ENCODE results near the gene FARP2.

FARP2 gene

GRCh38 chr2:241461693-241462677, 105.9 kb downstream of the FARP2 start:
- DNase-seq, result no peak

DNA sequence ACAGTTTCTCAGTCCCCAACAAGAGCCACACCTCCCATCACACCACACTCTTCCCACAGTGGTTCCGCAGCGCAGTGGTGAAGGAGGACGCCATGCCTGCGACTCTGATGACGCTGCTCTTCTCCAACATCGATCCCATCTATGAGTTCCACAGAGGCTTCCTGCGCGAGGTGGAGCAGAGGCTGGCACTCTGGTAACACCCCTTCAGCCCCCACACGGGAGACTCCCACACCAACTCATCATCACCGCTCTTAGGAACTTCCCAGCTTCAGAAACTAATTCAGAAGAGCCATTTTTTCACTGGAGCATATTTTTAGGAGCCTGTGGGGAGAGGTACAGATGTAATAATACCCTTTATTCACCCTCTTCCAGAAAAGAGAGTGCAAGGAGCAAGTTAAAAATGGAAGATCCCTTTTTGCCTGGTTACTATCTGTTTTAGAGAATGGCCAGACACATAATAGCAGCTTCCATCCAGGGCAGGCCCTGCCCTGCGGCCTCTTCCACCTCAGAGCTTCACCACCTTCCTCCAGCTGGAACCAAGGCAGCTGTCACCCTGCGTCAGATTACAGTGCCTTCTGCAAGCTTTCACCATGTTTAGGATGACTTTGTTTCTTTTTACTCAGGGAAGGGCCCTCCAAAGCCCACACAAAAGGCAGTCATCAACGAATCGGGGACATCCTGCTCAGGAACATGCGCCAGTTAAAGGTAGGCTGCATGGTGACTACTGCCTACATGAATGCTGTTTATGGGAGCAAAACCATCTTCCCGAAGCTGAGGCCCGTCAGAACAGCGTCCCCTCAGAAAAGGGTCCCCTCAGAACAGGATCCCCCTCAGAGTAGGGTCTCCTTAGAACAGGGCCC, 107.4 kb downstream of the FARP2 start:
- no peak for DNase-seq

GRCh38 chr2:241465543-241465942, 109.5 kb downstream of the FARP2 start:
- DNase-seq, result no peak

DNA sequence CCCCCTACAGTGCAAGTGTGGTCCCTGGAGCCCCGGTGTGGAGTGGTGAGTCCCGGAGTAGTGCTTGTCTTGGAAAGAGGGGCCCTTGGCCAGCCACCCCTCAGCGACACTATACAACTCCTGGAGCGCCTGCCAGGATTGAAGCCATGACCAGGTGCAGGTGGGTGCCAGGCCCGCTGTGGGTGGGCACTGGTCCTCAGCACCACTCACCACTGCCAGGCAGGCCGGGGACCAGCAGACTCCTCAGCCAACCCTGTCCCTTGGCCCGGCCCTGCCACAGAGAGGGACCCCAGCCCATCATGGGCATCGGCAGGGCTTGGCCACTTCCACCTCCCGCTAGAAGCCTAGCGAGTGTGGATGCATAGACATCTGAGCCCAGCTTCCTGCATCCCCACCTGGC, 110.1 kb downstream of the FARP2 start:
- no peak for DNase-seq

DNA sequence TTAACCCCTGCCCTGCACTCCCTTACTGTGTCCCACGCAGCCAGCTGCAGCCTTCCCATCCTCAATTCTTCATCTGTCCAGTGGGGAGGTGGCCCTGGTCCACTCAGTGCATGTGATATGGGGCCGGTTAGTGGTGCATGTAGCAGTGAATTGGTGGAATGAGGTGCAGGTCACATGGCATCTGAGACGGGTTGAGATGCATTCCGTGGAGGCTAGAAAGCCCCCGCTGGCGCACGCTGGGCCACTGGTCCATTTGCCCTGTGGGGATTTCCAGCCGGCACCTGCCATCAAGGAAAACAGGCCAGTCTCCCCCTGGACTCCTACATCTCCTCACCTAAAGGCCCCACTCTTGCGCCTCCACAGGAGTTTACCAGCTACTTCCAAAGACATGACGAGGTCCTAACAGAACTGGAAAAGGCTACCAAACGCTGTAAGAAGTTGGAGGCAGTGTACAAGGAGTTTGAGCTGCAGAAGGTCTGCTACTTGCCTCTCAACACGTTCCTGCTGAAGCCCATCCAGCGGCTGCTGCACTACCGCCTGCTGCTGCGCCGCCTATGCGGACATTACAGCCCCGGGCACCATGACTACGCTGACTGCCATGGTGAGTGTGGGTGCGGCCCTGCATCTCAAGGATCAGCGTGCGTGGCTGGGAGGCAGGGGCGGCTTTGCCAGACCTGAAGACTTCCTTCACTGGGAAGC, 111.8 kb downstream of the FARP2 start:
- no peak for DNase-seq

DNA sequence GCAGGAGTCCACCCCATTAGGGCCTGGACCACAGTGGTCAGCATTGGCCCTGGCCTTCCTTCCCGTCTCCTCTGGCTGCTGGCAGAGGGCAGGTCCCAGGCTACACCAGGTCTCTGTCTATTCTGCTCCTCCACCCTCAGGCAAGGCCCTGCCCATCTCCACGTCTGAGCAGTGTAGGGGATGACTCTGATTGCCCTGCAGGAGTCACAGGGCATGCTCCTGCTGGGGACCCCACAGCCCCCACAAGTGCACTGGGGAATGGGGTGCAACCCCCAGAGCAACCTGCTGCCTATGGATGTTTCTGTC, 112.3 kb downstream of the FARP2 start:
- DNase-seq, result no peak

DNA sequence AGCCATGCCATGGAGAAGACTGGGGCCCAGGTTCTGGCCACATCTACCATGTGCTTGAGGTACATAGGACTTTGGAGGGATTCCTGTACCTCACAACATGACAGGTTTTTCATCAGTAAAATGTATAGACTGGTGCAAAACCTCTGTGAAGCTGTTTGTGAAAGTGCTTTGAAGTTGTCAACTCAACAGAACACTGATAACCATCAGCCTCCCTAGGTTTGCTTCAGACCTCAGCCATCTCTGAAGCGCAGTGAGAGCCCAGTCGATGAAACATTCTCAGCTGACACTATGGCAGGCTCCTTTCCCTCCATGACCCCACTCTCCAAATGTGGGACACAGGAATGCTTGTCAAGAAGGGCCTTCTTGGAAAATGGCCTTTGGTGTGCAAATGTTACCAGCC, 113.7 kb downstream of the FARP2 start:
- no peak for DNase-seq

DNA sequence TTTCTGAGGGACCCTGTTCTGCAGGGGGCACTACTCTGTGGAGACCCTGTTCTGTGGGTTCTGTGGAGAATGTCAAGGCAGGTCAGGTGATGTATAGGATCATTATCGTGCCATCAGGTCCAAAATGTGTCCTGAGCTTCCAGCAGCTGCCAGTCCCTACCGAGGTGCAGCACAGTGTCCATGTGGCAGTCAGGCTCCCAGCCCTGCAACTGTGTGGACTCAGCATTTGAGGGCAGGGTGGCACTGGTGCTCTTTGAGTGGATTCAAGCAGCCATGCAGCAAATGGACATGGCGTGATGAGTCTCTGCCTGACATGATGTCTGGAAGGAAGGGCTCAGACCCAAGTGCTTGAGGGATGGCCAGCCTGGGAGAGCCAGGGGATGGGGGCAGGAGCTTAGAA, 117.3 kb downstream of the FARP2 start:
- no peak for DNase-seq

DNA sequence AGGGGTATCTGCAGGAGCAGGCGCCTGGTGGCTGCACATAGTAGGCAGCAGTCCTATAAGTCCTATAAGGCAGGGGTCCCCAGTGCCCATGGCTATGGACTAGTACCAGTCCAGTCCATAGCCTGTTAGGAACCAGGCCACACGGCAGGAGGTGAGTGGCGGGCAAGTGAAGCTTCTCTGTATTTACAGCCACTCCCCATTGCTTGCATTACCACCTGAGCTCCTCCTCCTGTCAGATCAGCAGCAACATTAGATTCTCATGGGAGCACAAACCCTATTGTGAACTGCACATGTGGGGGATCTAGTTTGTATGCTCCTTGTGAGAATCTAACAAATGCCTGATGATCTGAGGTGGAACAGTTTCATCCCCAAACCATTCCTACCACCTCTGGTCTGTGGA, 119.2 kb downstream of the FARP2 start:
- no peak for DNase-seq

GRCh38 chr2:241478166-241478565, 122.1 kb downstream of the FARP2 start:
- no peak for DNase-seq

DNA sequence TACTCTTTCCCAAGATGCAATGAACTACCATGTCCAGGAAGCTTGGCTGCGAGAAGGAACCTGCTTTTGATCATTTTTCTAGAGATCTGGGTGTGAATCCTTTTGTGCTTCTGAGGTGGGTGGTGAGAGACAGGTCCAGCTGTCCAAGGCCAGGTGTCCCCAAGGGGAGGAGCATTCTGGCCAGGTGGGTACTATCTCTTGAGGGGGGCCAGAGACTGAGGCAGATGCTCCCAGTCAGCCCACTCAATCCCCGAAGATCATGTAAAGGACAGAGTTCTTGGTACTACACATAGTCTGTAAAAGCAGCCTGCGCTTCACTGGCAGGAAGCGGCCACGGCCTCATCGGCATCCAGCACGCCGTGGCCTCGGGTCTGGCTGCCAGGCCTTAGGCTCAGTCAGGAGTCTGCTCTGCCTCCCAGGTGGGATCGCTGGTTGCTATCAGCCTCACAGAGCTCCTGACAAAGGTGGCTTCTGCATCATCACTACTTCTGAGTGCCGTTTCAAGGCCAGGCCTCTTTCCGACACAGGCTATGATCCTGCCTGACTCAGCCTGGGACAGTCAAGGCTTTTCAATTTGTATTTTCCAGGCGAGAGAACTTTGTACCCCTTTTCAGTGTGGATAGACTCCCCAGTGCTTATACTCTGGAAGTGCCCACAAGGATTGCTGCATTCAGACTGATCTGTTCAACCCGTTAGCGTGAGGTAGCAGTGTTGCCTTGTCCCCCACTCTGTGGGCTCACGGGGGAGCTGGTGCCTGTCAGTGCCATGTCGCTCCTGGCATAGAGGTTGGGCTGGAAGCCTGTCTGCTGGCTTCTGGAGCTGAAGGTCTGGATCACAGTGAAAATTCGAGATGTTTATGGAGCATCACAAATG, 123.2 kb downstream of the FARP2 start:
- DNase-seq, result no peak

DNA sequence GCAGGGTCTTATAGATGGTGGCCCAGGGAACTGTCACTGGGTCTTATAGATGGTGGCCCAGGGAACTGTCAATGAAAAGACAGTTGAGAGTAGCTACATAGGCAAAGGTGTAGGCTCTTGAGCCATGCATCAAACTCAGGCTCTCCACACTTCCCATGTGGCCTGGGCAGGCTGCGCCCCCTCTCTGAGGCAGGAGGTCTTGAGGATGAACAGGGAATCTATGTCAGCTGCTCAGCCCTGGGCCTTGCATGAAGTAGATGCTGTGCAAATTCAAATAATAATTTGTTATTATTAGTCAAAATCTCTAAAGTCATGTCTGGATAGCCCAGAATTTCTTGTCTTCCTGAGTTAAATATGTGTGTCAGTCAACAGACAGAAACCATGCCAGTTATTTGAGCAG, 125.6 kb downstream of the FARP2 start:
- DNase-seq, result no peak

DNA sequence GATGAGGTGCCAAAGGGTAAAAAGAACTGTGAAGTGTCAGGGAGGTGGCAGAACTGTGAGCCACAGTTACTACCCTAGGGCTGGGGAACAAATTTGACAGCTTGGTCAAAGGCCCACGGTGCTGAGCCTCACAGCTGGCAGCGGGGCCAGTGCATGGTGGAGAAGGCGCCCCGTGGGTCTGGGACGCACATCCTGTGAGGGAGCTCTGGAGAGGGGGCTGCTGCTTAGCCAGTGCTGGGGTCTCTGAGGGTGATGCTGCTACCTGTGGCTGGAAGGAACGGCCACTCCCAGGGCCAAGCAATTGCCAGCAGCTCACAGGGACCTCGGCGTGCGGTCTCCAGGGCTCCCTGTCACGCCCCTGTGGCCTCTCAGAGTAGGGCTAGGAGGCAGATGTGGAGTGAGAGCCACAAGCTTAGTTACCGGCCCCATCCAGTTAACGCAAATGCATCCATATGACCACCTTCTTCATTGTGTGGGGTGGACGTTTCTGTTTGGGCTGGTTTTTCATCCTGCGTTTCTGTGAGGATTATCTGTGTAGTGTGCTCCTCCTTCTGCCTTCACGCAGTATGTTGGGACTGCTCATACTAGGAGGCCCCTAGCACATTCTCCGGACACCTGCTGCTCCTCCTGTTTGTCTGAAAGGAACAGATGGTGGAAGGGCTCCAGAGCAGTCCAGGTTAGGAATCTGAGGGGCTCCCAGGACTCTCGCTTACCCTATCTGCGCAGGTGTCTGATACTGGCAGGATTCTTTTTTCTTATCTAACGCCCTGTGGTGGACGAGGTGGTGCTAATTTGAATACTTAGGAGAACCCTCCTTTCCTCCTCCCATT, 126.3 kb downstream of the FARP2 start:
- no peak for DNase-seq

GRCh38 chr2:241483305-241483704, 127.2 kb downstream of the FARP2 start:
- no peak for DNase-seq

- no peak for DNase-seq
Measured at GRCh38 chr2:241485172-241485911, 129.3 kb downstream of the FARP2 start.

- DNase-seq, result no peak
Measured at GRCh38 chr2:241489088-241489487, 133.0 kb downstream of the FARP2 start.

GRCh38 chr2:241489733-241490680, 133.9 kb downstream of the FARP2 start:
- no peak for DNase-seq

DNA sequence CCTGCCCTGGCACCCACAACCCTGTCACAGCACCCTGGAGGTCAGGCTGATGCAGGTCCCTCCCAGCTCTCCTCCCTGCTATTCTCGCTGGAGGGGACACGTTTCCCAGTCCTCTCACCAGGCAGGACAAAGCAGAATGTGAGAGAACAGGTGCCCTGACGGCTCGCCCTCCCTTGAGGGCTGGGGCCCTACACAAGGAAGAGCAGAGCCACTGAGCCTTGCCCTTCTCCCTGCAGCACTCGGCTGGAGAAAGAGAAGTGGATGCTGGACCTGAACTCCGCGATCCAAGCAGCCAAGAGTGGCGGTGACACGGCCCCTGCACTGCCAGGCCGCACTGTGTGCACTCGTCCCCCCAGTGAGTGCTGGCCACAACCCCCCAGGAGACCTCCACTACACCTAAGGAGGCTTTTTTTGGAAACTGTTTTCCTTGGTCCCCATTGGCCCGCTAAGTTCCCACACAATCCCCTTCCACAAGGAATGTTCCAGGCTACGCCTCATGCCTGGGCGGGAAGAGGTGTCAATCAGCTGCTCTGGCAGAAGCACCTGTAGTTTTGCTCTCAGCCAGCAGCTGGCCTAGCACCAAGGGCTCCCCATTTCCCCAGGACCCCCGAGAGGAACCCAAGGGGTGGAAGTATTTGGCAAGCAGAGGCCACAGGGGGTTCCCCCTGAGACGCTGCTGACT, 134.9 kb downstream of the FARP2 start:
- DNase-seq, result no peak
